ENCODE measurements around the gene F2RL3.

- TF ChIP-seq CTCF (IDR thresholded peaks at IDR 0.05), result no peak
- no peak for TF ChIP-seq POLR2AphosphoS5 (IDR thresholded peaks at IDR 0.05)
- TF ChIP-seq POLR2A (IDR thresholded peaks at IDR 0.05), result no peak
Observed at GRCh38 chr19:16915734-16916133, 26.9 kb downstream of the F2RL3 start.
